SK-N-SH treated with all-trans-retinoic acid at 6 μM for 48 hours (cell line): ENCODE results near the gene KMO.

ENCODE experiments used
- BACH2 ChIP-seq: fragments of 250-450 bp; sonication (Bioruptor Pico); IDR thresholded peaks from 2 replicates; pipeline ENCODE4 v1.9.0; 2021; ENCODE audit warnings: mild to moderate bottlenecking, borderline replicate concordance
- CREB5 ChIP-seq: fragments of 250-450 bp; sonication (Bioruptor Pico); IDR thresholded peaks from 2 replicates; pipeline ENCODE4 v1.5.1; 2020; ENCODE audit warnings: low read depth, mild to moderate bottlenecking, moderate library complexity
- CSDC2 ChIP-seq: fragments of 250-450 bp; sonication (Bioruptor Pico); IDR thresholded peaks from 2 replicates; pipeline ENCODE4 v1.5.0; 2020; ENCODE audit warnings: mild to moderate bottlenecking, moderate library complexity
- ESRRG ChIP-seq: fragments of 250-450 bp; sonication (Bioruptor Pico); IDR thresholded peaks from 2 replicates; pipeline ENCODE4 v1.6.1; 2021; ENCODE audit warnings: mild to moderate bottlenecking
- GLIS3 ChIP-seq: fragments of 250-450 bp; sonication (Bioruptor Pico); IDR thresholded peaks from 2 replicates; pipeline ENCODE4 v1.5.0; 2020; ENCODE audit warnings: mild to moderate bottlenecking, moderate library complexity
- OSR1 ChIP-seq: fragments of 250-450 bp; sonication (Bioruptor Pico); IDR thresholded peaks from 2 replicates; pipeline ENCODE4 v1.8.0; 2022; ENCODE audit warnings: moderate library complexity, mild to moderate bottlenecking, inconsistent platforms
- PPARA ChIP-seq: fragments of 250-450 bp; sonication (Bioruptor Pico); IDR thresholded peaks from 2 replicates; pipeline ENCODE4 v1.5.0; 2020; ENCODE audit warnings: mild to moderate bottlenecking, borderline replicate concordance
- RARB ChIP-seq: fragments of 250-450 bp; sonication (Bioruptor Pico); IDR thresholded peaks from 2 replicates; pipeline ENCODE4 v1.8.0; 2021; ENCODE audit warnings: mild to moderate bottlenecking, moderate library complexity
- TOX ChIP-seq: fragments of 250-450 bp; sonication (Bioruptor Pico); IDR thresholded peaks from 2 replicates; pipeline ENCODE4 v1.8.0; 2021; ENCODE audit warnings: mild to moderate bottlenecking, moderate library complexity, borderline replicate concordance
- ZC3H10 ChIP-seq: fragments of 250-450 bp; sonication (Bioruptor Pico); IDR thresholded peaks from 2 replicates; pipeline ENCODE4 v1.5.1; 2021; ENCODE audit warnings: mild to moderate bottlenecking, moderate library complexity
- ZFP3 ChIP-seq: fragments of 250-450 bp; sonication (Bioruptor Pico); IDR thresholded peaks from 2 replicates; pipeline ENCODE4 v1.5.0; 2020; ENCODE audit warnings: mild to moderate bottlenecking, moderate library complexity
- ZFP30 ChIP-seq: fragments of 450-650 bp; formaldehyde crosslinking; IDR thresholded peaks from 2 replicates; pipeline ENCODE4 v1.5.0; 2022; ENCODE audit warnings: mild to moderate bottlenecking, moderate library complexity
- ZNF565 ChIP-seq: fragments of 450-650 bp; formaldehyde crosslinking; conservative IDR thresholded peaks from 2 replicates; pipeline ENCODE4 v1.5.0; 2020; ENCODE audit warnings: low read depth, mild to moderate bottlenecking, moderate library complexity
- TF ChIP-seq, protein P1 (sequence below): fragments of 250-450 bp; sonication (Bioruptor Pico); IDR thresholded peaks from 2 replicates; pipeline ENCODE4 v1.8.0; 2020; ENCODE audit warnings: mild to moderate bottlenecking, moderate library complexity, borderline replicate concordance

GRCh38 chr1:241615043-241615974, 83.1 kb downstream of the KMO start:
- TF ChIP-seq ZFP3 (no peak), RARB (CRISPR knock-in tag) (no peak), ESRRG (CRISPR knock-in tag) (no peak), PPARA (CRISPR knock-in tag) (no peak), BACH2 (CRISPR knock-in tag) (no peak), TOX (no peak), GLIS3 (no peak), ZFP30 (CRISPR knock-in tag) (no peak), ZC3H10 (CRISPR knock-in tag) (no peak), CSDC2 (CRISPR knock-in tag) (no peak), CREB5 (CRISPR knock-in tag) (no peak), OSR1 (CRISPR knock-in tag) (no peak), ZNF565 (no peak)
- TF ChIP-seq, protein P1, sequence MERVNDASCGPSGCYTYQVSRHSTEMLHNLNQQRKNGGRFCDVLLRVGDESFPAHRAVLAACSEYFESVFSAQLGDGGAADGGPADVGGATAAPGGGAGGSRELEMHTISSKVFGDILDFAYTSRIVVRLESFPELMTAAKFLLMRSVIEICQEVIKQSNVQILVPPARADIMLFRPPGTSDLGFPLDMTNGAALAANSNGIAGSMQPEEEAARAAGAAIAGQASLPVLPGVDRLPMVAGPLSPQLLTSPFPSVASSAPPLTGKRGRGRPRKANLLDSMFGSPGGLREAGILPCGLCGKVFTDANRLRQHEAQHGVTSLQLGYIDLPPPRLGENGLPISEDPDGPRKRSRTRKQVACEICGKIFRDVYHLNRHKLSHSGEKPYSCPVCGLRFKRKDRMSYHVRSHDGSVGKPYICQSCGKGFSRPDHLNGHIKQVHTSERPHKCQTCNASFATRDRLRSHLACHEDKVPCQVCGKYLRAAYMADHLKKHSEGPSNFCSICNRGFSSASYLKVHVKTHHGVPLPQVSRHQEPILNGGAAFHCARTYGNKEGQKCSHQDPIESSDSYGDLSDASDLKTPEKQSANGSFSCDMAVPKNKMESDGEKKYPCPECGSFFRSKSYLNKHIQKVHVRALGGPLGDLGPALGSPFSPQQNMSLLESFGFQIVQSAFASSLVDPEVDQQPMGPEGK (CRISPR knock-in tag) = no peak
